HEK293 (cell line): ENCODE data around the gene PPP2R2D.

Source experiments
- CTCF ChIP-seq: fragments of 450-650 bp; formaldehyde crosslinking; IDR thresholded peaks from 2 replicates; pipeline ENCODE4 v1.5.1; 2016; ENCODE audit warnings: missing biosample characterization, missing genetic modification characterization
- EGR2 ChIP-seq: fragments of 450-650 bp; formaldehyde crosslinking; IDR thresholded peaks from 2 replicates; pipeline ENCODE4 v1.5.1; 2016; ENCODE audit warnings: low read depth, missing biosample characterization, missing genetic modification characterization
- GLIS1 ChIP-seq: fragments of 450-650 bp; formaldehyde crosslinking; IDR thresholded peaks from 2 replicates; pipeline ENCODE4 v1.5.1; 2016; ENCODE audit warnings: missing biosample characterization, missing genetic modification characterization
- REST ChIP-seq: fragments of 450-650 bp; formaldehyde crosslinking; IDR thresholded peaks from 2 replicates; pipeline ENCODE4 v1.5.1; 2016; ENCODE audit warnings: missing biosample characterization, missing genetic modification characterization
- SCRT2 ChIP-seq: fragments of 450-650 bp; formaldehyde crosslinking; IDR thresholded peaks from 2 replicates; pipeline ENCODE4 v1.5.1; 2016; ENCODE audit warnings: missing biosample characterization, missing genetic modification characterization
- SP2 ChIP-seq: fragments of 450-650 bp; formaldehyde crosslinking; IDR thresholded peaks from 2 replicates; pipeline ENCODE4 v1.5.1; 2016; ENCODE audit warnings: missing biosample characterization, missing genetic modification characterization
- ZNF175 ChIP-seq: fragments of 450-650 bp; formaldehyde crosslinking; IDR thresholded peaks from 2 replicates; pipeline ENCODE4 v1.5.1; 2016; ENCODE audit warnings: missing biosample characterization, missing genetic modification characterization
- ZNF561 ChIP-seq: fragments of 450-650 bp; IDR thresholded peaks from 2 replicates; pipeline ENCODE4 v1.5.1; 2018; ENCODE audit warnings: missing biosample characterization, missing genetic modification characterization, borderline replicate concordance
- ZNF654 ChIP-seq: fragments of 450-650 bp; formaldehyde crosslinking; IDR thresholded peaks from 2 replicates; pipeline ENCODE4 v1.5.1; 2016; ENCODE audit warnings: low read depth, missing biosample characterization, missing genetic modification characterization

GRCh38 chr10:131905267-131905571 lies 4.4 kb downstream of the PPP2R2D start:
- TF ChIP-seq CTCF (tag by site-specific recombination) (no peak), ZNF561 (tag by site-specific recombination) (no peak), ZNF175 (no peak), ZNF654 (tag by site-specific recombination) (no peak), GLIS1 (tag by site-specific recombination) (no peak), REST (tag by site-specific recombination) (no peak), SP2 (tag by site-specific recombination) (no peak), EGR2 (tag by site-specific recombination) (no peak), SCRT2 (tag by site-specific recombination) (no peak)
